ENCODE data around the gene PRR23E.

PRR23E gene, protein sequence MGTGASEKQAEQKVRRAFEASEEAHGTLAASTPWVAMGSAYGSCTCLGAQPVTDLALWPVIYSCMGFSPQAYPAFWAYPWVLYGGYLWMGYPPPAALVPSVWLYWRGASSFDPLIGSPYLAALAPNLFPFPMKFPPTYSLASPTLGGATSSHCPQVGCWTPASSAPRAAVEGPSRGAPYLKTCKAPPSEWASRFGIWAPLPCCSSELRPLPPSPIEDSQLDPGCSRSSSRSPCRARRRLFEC

DNA sequence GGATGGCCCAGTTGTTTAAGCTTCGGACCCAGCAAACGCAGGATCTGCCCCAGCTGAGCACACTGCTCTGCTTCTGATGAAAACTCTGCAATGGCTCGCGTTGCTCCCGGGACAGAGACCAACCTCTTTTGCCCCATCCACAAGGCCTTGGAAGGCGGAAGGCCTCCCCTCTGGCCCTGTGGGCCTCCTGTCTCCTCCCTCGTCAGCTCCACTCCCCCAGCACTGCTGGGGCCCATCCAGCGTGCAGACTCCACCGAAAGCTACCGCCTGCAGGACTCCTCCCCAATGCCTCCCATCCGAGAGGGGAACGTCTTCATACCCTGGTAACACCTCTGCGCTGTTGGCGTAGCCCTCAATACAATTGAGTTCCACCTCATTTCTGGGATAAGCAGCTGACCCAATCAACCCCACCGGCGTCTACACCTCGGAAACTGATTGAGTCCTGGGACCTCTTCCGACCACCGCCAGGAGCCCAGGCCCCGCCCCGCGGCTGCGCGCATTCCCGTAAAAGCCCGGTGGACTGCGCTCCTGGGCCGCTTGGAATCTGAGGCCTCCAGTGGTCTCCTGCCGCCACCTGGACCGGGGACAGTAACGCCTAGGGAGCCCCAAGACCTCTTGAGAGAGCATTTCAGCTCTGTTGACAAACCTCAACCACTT lies at the start of gene PRR23E:
TSS of gene PRR23E (plus strand) at position 556 of the 657 bp plus-strand sequence. CDS start 3,555 bp downstream, outside the sequence.
- H3K9me2 ChIP-seq (ENCODE audit: low read depth, low read length), result no peaks in the 10 kb centered on the region
- no peak for TF ChIP-seq EZH2 (IDR thresholded peaks at IDR 0.05; ENCODE audit: borderline replicate concordance, low read length)
- TF ChIP-seq, protein P1, sequence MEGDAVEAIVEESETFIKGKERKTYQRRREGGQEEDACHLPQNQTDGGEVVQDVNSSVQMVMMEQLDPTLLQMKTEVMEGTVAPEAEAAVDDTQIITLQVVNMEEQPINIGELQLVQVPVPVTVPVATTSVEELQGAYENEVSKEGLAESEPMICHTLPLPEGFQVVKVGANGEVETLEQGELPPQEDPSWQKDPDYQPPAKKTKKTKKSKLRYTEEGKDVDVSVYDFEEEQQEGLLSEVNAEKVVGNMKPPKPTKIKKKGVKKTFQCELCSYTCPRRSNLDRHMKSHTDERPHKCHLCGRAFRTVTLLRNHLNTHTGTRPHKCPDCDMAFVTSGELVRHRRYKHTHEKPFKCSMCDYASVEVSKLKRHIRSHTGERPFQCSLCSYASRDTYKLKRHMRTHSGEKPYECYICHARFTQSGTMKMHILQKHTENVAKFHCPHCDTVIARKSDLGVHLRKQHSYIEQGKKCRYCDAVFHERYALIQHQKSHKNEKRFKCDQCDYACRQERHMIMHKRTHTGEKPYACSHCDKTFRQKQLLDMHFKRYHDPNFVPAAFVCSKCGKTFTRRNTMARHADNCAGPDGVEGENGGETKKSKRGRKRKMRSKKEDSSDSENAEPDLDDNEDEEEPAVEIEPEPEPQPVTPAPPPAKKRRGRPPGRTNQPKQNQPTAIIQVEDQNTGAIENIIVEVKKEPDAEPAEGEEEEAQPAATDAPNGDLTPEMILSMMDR (IDR thresholded peaks at IDR 0.05; ENCODE audit: low read length), result no peak
- no peaks in the 10 kb centered on the region for H3K79me2 ChIP-seq (ENCODE audit: insufficient read depth, low read length)
- no peaks in the 10 kb centered on the region for H3K36me3 ChIP-seq (ENCODE audit: insufficient read depth, low read length)
- no peak within 1 kb of the TSS for H3K4me2 ChIP-seq (ENCODE audit: low read length)
- no peaks in the 10 kb centered on the region for H3F3A ChIP-seq (ENCODE audit: insufficient read depth, low read length)
- no peaks in the 10 kb centered on the region for H3K27me3 ChIP-seq (ENCODE audit: insufficient read depth, low read length)
- no peak within 1 kb of the TSS for H3K27ac ChIP-seq (ENCODE audit: low read depth, low read length, poor library complexity, severe bottlenecking)
- H3K4me3 ChIP-seq (ENCODE audit: low read depth, low read length, poor library complexity, severe bottlenecking), result no peak within 1 kb of the TSS
- no peaks in the 10 kb centered on the region for H3K4me1 ChIP-seq (ENCODE audit: insufficient read depth, low read length, severe bottlenecking)
- H2AFZ ChIP-seq (ENCODE audit: low read length), result no peak within 1 kb of the TSS
- H4K20me1 ChIP-seq (ENCODE audit: insufficient read depth, low read length), result no peaks in the 10 kb centered on the region
- 0 out of 2 replicates have a peak, but pooled peaks cover 6% of the 10 kb centered on the region for H3K9me3 ChIP-seq (ENCODE audit: low read length)
- H3K9ac ChIP-seq (ENCODE audit: low read length), result no peak within 1 kb of the TSS

DNA sequence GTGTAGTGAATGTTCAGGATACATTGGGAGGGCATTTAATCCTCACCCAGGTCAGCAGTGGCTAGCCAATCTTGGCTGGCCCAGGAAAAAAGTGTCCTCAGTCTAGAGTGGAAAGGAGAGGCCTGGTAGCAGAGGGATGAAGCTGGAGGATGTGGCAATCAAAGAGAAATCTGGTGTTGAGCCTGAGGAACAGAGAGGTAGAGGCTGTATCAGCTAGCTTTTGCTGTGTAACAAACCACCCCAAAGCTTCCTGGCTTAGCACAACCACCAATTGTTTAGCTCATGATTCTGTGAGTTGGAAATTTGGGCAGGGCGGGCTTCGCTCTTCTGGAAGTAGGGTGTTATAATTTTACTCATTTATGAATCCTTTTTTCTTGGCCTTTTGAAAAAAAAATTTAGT lies 49.8 kb upstream of the PRR23E start:
- Histone ChIP-seq H3K4me3 (ENCODE audit: low read depth, low read length, poor library complexity, severe bottlenecking) (no peak overlapping the region), H3K4me2 (ENCODE audit: low read length) (no peak overlapping the region), H3K27ac (ENCODE audit: low read depth, low read length, poor library complexity, severe bottlenecking) (no peak overlapping the region), H2AFZ (ENCODE audit: low read length) (no peak overlapping the region), H3K27me3 (ENCODE audit: insufficient read depth, low read length) (0 out of 2 replicates have a peak, but pooled peaks cover 4% of the 10 kb centered on the region), H3K9me3 (ENCODE audit: low read length) (no peaks in the 10 kb centered on the region), H3K79me2 (ENCODE audit: insufficient read depth, low read length) (no peaks in the 10 kb centered on the region), H3K9ac (ENCODE audit: low read length) (no peak overlapping the region), H3F3A (ENCODE audit: insufficient read depth, low read length) (no peaks in the 10 kb centered on the region), H3K9me2 (ENCODE audit: low read depth, low read length) (no peaks in the 10 kb centered on the region), H3K4me1 (ENCODE audit: insufficient read depth, low read length, severe bottlenecking) (no peaks in the 10 kb centered on the region), H3K36me3 (ENCODE audit: insufficient read depth, low read length) (no peaks in the 10 kb centered on the region), H4K20me1 (ENCODE audit: insufficient read depth, low read length) (no peaks in the 10 kb centered on the region)
- TF ChIP-seq, protein P1 (IDR thresholded peaks at IDR 0.05; ENCODE audit: low read length), result no peak
- no peak for TF ChIP-seq EZH2 (IDR thresholded peaks at IDR 0.05; ENCODE audit: borderline replicate concordance, low read length)

DNA sequence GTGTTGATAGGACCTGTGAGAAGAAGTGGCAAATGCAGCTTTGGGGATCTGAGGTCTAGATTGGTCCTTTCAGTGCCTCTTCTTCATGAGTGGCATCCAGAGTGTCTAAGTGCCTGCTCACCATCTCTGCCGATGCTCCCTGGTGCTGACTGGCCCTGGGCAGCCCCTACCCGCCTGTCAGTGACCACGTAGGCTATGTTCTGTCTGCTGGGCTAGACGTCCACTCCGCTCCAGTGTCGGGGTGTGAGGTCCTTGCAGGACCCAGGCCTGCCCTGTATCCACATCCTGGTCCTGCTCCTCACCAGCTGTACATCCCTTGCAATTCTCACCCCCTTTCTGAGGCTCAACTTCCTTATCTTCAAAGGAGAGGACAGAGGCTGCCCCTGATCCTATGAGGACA lies 48.3 kb upstream of the PRR23E start:
- Histone ChIP-seq H3K9ac (ENCODE audit: low read length) (no peak overlapping the region), H3K36me3 (ENCODE audit: insufficient read depth, low read length) (no peaks in the 10 kb centered on the region), H2AFZ (ENCODE audit: low read length) (no peak overlapping the region), H3K27me3 (ENCODE audit: insufficient read depth, low read length) (0 out of 2 replicates have a peak, but pooled peaks cover 4% of the 10 kb centered on the region), H3K4me2 (ENCODE audit: low read length) (no peak overlapping the region), H4K20me1 (ENCODE audit: insufficient read depth, low read length) (no peaks in the 10 kb centered on the region), H3K9me2 (ENCODE audit: low read depth, low read length) (no peaks in the 10 kb centered on the region), H3K79me2 (ENCODE audit: insufficient read depth, low read length) (no peaks in the 10 kb centered on the region), H3F3A (ENCODE audit: insufficient read depth, low read length) (no peaks in the 10 kb centered on the region), H3K4me3 (ENCODE audit: low read depth, low read length, poor library complexity, severe bottlenecking) (no peak overlapping the region), H3K27ac (ENCODE audit: low read depth, low read length, poor library complexity, severe bottlenecking) (no peak overlapping the region), H3K9me3 (ENCODE audit: low read length) (no peaks in the 10 kb centered on the region), H3K4me1 (ENCODE audit: insufficient read depth, low read length, severe bottlenecking) (no peaks in the 10 kb centered on the region)
- TF ChIP-seq EZH2 (IDR thresholded peaks at IDR 0.05; ENCODE audit: borderline replicate concordance, low read length), result no peak
- TF ChIP-seq, protein P1 (IDR thresholded peaks at IDR 0.05; ENCODE audit: low read length), result no peak

Measured in OCI-LY1 (cell line).